ENCODE results near the gene SP8. TPM values are rescaled to one million over a fixed set of nuclear protein-coding genes. Genes with fewer than 3 reads are reported as not detected.
"Not testable (repeated sequence)": the region's sequence is repeated elsewhere in the genome, so short reads cannot be mapped to it uniquely, and the experiment has no call there.

The SP8 gene
- not detected for total RNA-seq

GRCh38 chr7:20786779-20787659, at the start of gene SP8:
TSS of gene SP8 (minus strand) at chr7:20786886. CDS start at chr7:20786798, 88 bp downstream.
- peaks cover 15% of the 10 kb centered on the region for H3K4me1 Mint-ChIP-seq (ENCODE audit: low read depth)
- peaks cover 74% of the 10 kb centered on the region for H3K27me3 Mint-ChIP-seq (ENCODE audit: low read depth)
- peaks cover 18% of the 10 kb centered on the region for H3K9me3 Mint-ChIP-seq
- peaks cover 9% of the 10 kb centered on the region for H3K36me3 Mint-ChIP-seq (ENCODE audit: insufficient read depth)
- DNase-seq (no peak), ATAC-seq (peak; percentile 63 to 64)
- peak within 1 kb of the TSS; percentile 71 for H3K4me3 Mint-ChIP-seq

DNA sequence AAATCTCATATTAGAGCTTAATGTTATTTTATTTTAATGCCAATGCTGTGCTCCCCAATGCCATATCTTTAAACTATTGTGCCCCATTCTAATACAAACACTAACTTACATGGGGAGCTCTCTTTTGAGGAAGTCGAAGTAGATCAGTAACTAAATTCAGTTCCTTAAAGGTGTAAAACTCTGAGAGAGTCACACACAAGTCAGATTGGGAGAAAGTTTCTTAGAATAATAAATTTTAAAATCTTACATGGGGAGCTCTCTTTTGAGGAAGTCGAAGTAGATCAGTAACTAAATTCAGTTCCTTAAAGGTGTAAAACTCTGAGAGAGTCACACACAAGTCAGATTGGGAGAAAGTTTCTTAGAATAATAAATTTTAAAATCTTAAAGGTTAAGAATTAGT, 49.7 kb upstream of the SP8 start:
- DNase-seq; H3K4me3 Mint-ChIP-seq; H3K4me1 Mint-ChIP-seq (ENCODE audit: low read depth); H3K9me3 Mint-ChIP-seq; H3K36me3 Mint-ChIP-seq (ENCODE audit: insufficient read depth); ATAC-seq; H3K27me3 Mint-ChIP-seq (ENCODE audit: low read depth): not testable (repeated sequence)

- no peak for DNase-seq
- Mint-ChIP-seq H3K27me3 (ENCODE audit: low read depth) (peaks cover 3% of the 10 kb centered on the region), H3K4me3 (no peak overlapping the region), H3K9me3 (no peaks in the 10 kb centered on the region), H3K4me1 (ENCODE audit: low read depth) (no peaks in the 10 kb centered on the region), H3K36me3 (ENCODE audit: insufficient read depth) (no peaks in the 10 kb centered on the region)
- no peak for ATAC-seq
These were observed 48.5 kb upstream of the SP8 start for GRCh38 chr7:20835111-20835750.

DNA sequence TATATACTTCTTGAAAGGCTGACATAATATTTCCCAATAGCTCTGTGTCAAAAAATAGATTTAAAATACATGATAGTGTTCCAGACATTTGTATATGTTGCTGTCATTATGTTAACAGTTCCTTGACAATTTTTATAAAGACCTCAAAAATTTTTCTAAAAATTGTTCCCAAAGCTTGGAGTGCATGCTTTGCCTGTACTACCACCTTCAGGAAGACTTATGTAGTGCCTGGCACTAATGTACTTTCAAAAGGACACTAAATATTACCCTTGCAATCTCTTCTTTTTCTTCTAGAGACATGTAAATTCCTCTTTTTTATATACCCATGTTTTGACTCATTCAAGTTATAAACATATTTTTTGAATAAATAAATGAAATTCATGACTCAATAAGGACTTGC, 48.0 kb upstream of the SP8 start:
- H3K27me3 Mint-ChIP-seq (ENCODE audit: low read depth): peaks cover 5% of the 10 kb centered on the region
- ATAC-seq (no peak), DNase-seq (no peak)
- no peaks in the 10 kb centered on the region for H3K4me1 Mint-ChIP-seq (ENCODE audit: low read depth)
- H3K9me3 Mint-ChIP-seq: no peaks in the 10 kb centered on the region
- H3K4me3 Mint-ChIP-seq: no peak overlapping the region
- H3K36me3 Mint-ChIP-seq (ENCODE audit: insufficient read depth): no peaks in the 10 kb centered on the region

DNA sequence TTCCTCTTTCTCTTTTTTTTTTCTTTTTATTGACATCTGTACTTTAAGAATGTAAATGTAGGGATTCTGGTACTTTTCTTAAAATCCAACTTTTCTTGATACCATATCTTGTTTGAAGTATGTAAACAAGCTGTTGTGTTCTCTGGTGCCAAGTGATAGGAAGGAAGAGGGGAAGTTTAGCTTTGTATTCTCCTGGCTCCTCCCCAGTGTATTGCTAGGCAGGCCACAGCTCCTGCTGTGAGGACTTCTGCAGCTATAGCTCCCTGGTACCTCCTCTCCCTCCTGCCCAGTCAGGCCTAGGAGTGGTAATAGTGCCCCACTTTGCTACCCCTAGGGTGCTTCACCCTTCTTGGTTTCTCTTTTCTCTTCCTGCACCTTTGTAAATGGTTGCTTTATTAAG, 45.3 kb upstream of the SP8 start:
- H3K36me3 Mint-ChIP-seq (ENCODE audit: insufficient read depth): no peaks in the 10 kb centered on the region
- ATAC-seq (no peak), DNase-seq (no peak)
- H3K4me3 Mint-ChIP-seq: no peak overlapping the region
- no peaks in the 10 kb centered on the region for H3K9me3 Mint-ChIP-seq
- H3K27me3 Mint-ChIP-seq (ENCODE audit: low read depth): peaks cover 5% of the 10 kb centered on the region
- no peaks in the 10 kb centered on the region for H3K4me1 Mint-ChIP-seq (ENCODE audit: low read depth)

- ATAC-seq (no peak), DNase-seq (no peak)
- peaks cover 6% of the 10 kb centered on the region for H3K27me3 Mint-ChIP-seq (ENCODE audit: low read depth)
- no peaks in the 10 kb centered on the region for H3K36me3 Mint-ChIP-seq (ENCODE audit: insufficient read depth)
- no peaks in the 10 kb centered on the region for H3K4me1 Mint-ChIP-seq (ENCODE audit: low read depth)
- no peak overlapping the region for H3K4me3 Mint-ChIP-seq
- no peaks in the 10 kb centered on the region for H3K9me3 Mint-ChIP-seq
These were observed 44.8 kb upstream of the SP8 start for GRCh38 chr7:20831451-20831850.

DNA sequence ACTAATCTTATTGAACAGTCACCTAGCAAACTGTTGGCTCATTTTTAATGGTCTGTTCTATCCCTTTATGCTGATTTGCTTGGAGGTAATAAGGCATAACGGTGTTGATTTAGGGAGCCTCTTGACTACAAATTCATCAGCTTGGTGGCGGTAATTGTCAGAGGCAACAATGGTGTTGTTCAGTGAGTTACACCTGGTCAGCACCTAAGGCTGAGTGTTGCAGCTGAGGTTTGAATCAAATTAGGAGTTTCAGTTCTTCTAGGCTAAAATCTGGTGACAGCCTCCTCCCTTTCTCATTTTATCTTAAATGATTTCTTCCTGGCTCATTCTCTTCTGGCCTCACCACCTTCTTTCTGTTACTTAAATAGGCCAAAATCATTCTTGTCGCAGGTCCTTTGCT, 42.3 kb upstream of the SP8 start:
- H3K36me3 Mint-ChIP-seq (ENCODE audit: insufficient read depth): no peaks in the 10 kb centered on the region
- H3K9me3 Mint-ChIP-seq: no peaks in the 10 kb centered on the region
- DNase-seq: no peak

GRCh38 chr7:20827172-20827571, 40.5 kb upstream of the SP8 start:
- H3K27me3 Mint-ChIP-seq (ENCODE audit: low read depth): peaks cover 5% of the 10 kb centered on the region
- DNase-seq: no peak
- H3K4me1 Mint-ChIP-seq (ENCODE audit: low read depth): no peaks in the 10 kb centered on the region
- H3K9me3 Mint-ChIP-seq: no peaks in the 10 kb centered on the region
- no peaks in the 10 kb centered on the region for H3K36me3 Mint-ChIP-seq (ENCODE audit: insufficient read depth)
- H3K4me3 Mint-ChIP-seq: no peak overlapping the region
- no peak for ATAC-seq

More for the DNA sequence above, 42.3 kb upstream of the SP8 start:
- Mint-ChIP-seq H3K27me3 (ENCODE audit: low read depth) (peaks cover 5% of the 10 kb centered on the region), H3K4me1 (ENCODE audit: low read depth) (no peaks in the 10 kb centered on the region), H3K4me3 (no peak overlapping the region)
- no peak for ATAC-seq

- H3K27me3 Mint-ChIP-seq (ENCODE audit: low read depth): peaks cover 5% of the 10 kb centered on the region
- ATAC-seq (no peak), DNase-seq (no peak)
- H3K4me3 Mint-ChIP-seq: no peak overlapping the region
- H3K9me3 Mint-ChIP-seq: peaks cover 3% of the 10 kb centered on the region
- no peaks in the 10 kb centered on the region for H3K36me3 Mint-ChIP-seq (ENCODE audit: insufficient read depth)
- no peaks in the 10 kb centered on the region for H3K4me1 Mint-ChIP-seq (ENCODE audit: low read depth)
These were observed 39.6 kb upstream of the SP8 start for GRCh38 chr7:20826243-20826642.

DNA sequence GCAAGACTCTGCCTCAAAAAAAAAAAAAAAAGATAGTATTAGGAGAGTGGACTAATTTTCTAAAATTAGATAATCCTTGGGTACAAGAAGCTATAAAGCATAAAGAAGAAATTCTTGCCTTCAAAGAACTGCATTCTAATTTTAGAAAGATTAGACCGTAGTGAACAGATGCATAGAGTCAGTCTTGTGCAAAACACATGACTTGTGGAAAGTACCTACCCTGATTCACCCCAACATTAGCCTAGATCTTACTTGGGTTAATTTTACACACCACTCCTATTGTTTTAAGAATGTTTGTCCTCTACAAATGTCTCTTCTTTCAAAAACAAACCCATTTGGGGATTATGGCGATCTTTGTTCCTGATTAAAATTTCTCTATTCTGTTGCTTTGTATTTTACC, 38.9 kb upstream of the SP8 start:
- Mint-ChIP-seq H3K27me3 (ENCODE audit: low read depth) (peaks cover 3% of the 10 kb centered on the region), H3K36me3 (ENCODE audit: insufficient read depth) (no peaks in the 10 kb centered on the region), H3K4me3 (no peak overlapping the region), H3K4me1 (ENCODE audit: low read depth) (no peaks in the 10 kb centered on the region), H3K9me3 (peaks cover 3% of the 10 kb centered on the region)
- ATAC-seq: no peak
- no peak for DNase-seq

DNA sequence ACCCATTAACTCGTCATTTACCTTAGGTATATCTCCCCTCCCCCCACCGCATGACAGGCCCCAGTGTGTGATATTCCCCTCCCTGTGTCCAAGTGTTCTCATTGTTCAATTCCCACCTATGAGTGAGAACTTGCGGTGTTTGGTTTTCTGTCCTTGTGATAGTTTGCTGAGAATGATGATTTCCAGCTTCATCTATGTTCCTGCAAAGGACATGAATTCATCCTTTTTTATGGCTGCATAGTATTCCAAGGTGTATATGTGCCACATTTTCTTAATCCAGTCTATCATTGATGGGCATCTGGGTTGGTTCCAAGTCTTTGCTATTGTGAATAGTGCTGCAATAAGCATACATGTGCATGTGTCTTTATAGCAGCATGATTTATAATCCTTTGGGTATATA, 34.7 kb upstream of the SP8 start:
- not testable (repeated sequence) for H3K27me3 Mint-ChIP-seq (ENCODE audit: low read depth); H3K4me3 Mint-ChIP-seq

DNA sequence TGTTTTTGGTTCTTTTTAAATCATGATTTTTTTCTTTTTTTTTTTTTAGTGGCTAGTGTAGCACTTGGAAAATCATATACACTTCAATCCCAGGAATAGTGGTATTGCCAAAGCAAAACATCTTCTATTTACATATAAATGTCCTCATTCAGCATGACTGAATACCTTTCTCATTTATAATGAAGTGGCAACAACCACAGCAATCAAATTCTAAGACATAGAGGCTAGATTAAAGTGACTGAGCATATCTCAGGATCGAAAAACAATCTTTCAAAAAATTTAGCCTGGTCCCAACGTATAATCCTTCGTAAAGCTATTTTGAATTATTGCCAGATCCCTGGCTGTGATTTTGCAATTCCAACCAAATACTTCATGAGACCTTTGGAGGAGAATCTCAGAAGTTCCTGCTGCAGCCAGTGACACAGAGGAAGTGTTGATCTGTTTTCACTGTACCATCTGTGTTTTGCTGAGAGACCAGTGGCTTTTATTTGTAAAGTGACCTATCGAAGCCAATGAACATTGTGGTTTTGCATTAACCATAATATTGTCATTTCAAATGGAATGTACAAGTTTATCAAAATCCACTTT, 29.8 kb upstream of the SP8 start:
- no peaks in the 10 kb centered on the region for H3K36me3 Mint-ChIP-seq (ENCODE audit: insufficient read depth)

More for the DNA sequence above, 34.7 kb upstream of the SP8 start:
- not testable (repeated sequence) for H3K4me1 Mint-ChIP-seq (ENCODE audit: low read depth); H3K36me3 Mint-ChIP-seq (ENCODE audit: insufficient read depth); DNase-seq; ATAC-seq; H3K9me3 Mint-ChIP-seq

GRCh38 chr7:20804345-20804744, 17.7 kb upstream of the SP8 start:
- Mint-ChIP-seq H3K9me3 (peaks cover 7% of the 10 kb centered on the region), H3K27me3 (ENCODE audit: low read depth) (peaks cover 29% of the 10 kb centered on the region), H3K4me3 (no peak overlapping the region), H3K36me3 (ENCODE audit: insufficient read depth) (no peaks in the 10 kb centered on the region), H3K4me1 (ENCODE audit: low read depth) (no peaks in the 10 kb centered on the region)
- DNase-seq (no peak), ATAC-seq (no peak)

More for the DNA sequence above, 29.8 kb upstream of the SP8 start:
- no peaks in the 10 kb centered on the region for H3K27me3 Mint-ChIP-seq (ENCODE audit: low read depth)
- no peak overlapping the region for H3K4me3 Mint-ChIP-seq
- DNase-seq: no peak
- peaks cover 2% of the 10 kb centered on the region for H3K9me3 Mint-ChIP-seq
- H3K4me1 Mint-ChIP-seq (ENCODE audit: low read depth): no peaks in the 10 kb centered on the region
- no peak for ATAC-seq

- H3K27me3 Mint-ChIP-seq (ENCODE audit: low read depth): peaks cover 58% of the 10 kb centered on the region
These were observed 13.1 kb upstream of the SP8 start for GRCh38 chr7:20799566-20800366.

More at GRCh38 chr7:20799566-20800366, 13.1 kb upstream of the SP8 start:
- peaks cover 3% of the 10 kb centered on the region for H3K9me3 Mint-ChIP-seq
- H3K4me3 Mint-ChIP-seq: no peak overlapping the region
- no peak for ATAC-seq
- no peak for DNase-seq
- H3K4me1 Mint-ChIP-seq (ENCODE audit: low read depth): peaks cover 19% of the 10 kb centered on the region
- no peaks in the 10 kb centered on the region for H3K36me3 Mint-ChIP-seq (ENCODE audit: insufficient read depth)

Data from activated T-cell treated with anti-CD3 and anti-CD28 coated beads, Interleukin-2, amount 50 U/mL, for 4 hours (primary cell).